HPDE6-E6E7 (cell line): ENCODE data around the gene SLC35G3.
"Not testable (repeated sequence)": the region's sequence is repeated elsewhere in the genome, so short reads cannot be mapped to it uniquely, and the experiment has no call there.

Source experiments
- DNase-seq: peaks from one replicate; pipeline ENCODE4 v3.0.0; 2011; ENCODE audit warnings: missing footprints; ENCODE audit errors: extremely low spot score

Gene SLC35G3

DNA sequence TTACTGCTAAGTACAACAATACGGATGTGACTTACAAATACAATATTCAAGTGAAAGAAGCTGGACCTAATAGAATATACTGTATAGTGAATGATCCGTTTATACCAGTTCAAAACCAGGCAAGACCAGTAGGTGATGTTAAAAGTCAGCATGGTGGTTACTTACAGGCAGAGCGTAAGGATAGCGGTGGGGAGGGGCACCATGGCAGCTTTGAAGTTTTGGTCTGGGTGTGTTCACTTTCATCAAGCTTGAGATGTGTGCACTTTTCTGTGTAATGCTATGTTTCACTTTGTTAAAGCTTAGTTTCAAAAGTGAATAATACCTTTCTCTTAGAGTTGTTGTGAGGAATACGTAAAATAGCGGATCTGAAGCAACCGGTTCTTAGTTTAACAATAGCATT, 16.5 kb upstream of the SLC35G3 start:
- no peak for DNase-seq

DNA sequence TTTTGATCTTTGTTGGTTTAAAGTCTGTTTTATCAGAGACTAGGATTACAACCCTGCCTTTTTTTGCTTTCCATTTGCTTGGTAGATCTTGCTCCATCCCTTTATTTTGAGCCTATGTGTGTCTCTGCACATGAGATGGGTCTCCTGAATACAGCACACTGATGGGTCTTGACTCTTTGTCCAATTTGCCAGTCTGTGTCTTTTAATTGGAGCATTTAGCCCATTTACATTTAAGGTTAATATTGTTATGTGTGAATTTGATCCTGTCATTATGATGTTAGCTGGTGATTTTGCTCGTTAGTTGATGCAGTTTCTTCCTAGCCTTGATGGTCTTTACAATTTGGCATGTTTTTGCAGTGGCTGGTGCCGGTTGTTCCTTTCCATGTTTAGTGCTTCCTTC, 8.4 kb upstream of the SLC35G3 start:
- DNase-seq: not testable (repeated sequence)

DNA sequence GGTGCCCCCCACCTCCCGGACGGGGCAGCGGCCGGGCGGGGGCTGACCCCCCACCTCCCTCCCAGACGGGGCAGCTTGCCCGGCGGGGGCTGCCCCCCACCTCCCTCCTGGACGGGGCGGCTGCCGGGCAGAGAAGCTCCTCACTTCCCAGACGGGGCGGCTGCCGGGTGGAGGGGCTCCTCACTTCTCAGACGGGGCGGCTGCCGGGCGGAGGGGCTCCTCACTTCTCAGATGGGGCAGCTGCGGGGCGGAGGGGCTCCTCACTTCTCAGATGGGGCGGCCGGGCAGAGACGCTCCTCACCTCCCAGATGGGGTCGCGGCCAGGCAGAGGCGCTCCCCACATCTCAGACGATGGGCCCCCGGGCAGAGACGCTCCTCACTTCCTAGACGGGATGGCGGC, 869 bp upstream of the SLC35G3 start:
- DNase-seq: not testable (repeated sequence)

DNA sequence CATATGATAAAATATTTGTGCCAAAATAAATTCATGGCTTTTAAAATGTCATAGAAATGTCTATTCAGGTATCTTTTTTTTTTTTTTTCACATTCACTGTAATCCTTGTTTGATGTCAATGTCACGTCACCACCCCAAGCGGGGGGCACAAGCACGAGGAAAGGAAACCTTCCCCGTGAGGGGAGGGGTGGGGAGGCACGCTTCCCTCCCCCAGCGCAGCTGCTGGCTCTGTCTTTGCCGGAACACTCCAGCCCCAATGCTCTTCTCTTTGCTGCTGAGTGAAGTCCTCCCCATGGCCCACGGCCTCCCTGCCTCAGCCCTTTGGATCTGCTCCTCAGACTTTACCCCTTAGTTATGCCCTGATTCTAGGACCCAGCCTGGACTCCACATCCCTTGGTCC, 1.5 kb downstream of the SLC35G3 start:
- DNase-seq: no peak

DNA sequence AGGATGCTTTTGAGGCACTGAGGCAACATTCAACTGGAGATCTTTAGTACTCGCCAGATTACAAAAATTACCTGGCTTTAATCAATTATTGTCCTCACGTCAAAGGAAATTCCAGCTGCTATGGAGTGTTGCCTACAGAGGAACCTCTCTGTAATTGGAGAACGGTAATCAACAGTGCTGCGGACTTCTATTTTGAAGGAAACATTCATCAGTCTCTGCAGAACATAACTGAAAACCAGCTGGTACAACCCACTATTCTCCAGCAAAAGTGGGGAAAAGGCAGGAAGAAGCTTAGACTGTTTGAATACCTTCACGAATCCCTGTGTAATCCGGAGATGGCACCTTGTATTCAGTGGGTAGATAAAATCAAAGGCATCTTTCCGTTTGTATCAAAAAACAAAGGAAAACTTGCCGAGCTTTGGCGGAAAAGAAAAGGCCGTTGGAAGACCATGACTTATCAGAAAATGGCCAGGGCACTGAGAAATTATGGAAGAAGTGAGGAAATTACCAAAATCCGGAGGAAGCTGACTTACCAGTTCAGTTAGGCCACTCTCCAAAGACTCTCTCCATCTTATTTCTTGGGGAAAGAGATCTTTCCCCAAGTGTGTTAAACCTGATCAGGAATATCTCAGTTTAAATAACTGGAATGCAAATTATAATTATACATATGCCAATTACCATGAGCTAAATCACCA, 3.0 kb downstream of the SLC35G3 start:
- no peak for DNase-seq

DNA sequence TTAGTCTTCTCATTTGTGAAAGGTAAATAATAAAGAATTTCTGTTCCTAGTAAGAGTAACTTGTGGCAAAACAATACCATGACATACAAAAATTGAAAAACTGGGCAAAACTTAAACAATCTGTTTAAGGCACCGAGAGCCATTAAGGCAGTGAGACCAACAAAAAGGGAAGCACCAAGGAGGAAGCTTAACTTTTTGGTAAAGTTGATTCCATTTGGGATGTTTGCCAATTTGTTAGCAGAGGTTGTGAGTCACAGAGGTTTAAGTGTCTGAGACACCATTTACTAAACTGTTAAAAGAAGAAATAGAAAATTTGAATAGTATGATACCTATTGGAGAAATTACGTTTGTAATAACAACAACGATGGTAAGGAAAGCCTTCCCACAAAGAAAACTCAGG, 4.9 kb downstream of the SLC35G3 start:
- DNase-seq: peak; percentile 49

DNA sequence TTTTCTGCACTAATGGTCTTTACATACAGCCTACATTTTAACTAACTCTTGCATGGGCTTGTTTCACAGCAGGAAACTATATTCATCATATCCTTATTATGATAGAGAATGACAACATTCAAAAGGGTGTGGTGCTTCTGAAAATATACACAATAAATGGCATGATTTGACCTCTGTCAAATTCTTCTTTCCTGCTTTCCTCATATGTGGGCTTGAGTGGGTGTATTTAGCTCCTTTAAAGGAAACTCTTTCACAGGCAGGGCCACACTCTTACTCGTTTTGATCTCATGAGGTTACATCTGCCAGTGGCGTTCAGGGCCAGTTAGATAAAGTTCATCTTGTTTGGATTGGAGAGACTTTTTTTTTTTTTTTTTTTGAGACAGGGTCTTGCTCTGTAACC, 6.1 kb downstream of the SLC35G3 start:
- DNase-seq: peak; percentile 42

DNA sequence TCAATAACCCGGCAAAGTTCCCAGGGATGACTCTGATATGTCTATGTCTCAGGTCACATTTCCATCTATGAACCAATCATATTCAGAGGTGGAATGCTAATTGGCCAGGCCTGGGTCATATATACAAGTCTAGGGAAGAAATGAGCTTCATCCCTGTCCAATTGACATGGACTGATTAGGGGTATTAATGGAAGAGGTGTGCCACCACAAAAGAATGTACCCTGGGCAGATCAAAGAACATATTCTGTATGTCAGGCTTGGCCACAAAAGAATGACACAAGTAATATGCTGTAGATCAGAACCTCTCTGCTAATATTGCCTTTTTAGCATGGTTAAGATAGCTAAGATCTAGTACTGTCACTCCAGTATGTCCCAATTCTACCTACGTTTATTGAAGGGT, 6.7 kb downstream of the SLC35G3 start:
- DNase-seq: no peak

DNA sequence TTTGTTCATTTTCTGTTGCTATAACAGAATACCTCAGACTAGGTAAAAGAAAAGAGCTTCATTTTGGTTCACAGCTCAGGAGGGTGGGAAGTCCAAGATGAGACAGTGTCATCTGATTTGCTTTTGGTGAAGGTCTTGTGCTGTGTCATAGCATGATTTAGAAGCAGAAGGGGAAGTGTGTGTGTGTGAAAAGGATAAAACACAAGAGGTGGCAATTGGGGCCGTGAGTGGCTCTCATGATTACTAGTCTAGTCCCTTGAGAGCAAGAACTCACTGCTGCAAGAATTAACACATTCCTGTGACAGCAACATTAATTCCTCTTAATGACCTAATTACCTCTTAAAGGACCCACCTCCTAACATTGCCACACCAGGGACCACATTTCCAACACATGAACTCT, 8.3 kb downstream of the SLC35G3 start:
- DNase-seq: no peak

DNA sequence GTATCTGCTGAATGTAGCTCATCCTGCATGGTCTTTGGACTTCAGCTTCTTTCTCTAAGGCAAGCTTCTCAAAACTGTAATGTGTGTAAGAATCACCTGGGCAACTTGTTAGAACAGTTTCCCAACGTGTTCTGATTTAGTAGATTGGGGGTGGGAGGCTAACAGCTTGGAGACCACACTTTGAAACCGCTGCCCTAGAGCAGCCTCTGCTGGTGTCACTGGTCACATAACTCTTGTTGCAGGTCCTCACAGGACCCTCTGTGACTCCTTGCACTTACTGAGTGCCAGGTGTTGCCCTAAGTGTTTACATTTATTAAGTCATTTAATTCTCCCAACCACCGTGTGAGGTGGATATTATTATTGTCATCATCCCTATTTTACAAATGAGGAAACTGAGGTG, 9.9 kb downstream of the SLC35G3 start:
- DNase-seq: no peak

DNA sequence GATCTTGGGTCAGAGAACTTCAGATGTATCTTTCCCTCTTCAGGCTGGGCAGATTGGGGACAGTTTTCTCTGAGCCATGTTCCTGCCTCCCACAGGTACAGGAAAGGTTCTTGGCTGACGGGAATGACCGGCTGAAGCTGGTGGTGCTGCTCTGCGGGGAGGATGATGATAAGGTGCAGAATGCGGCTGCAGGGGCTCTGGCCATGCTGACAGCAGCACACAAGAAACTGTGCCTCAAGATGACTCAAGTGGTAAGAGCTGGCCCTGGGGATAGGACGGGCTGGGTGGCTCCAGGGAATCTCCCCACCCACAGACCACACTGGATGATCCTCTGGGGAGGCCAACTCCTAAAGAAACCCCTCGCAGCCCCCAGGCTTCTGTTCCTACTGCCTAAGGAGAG, 10.9 kb downstream of the SLC35G3 start:
- no peak for DNase-seq

DNA sequence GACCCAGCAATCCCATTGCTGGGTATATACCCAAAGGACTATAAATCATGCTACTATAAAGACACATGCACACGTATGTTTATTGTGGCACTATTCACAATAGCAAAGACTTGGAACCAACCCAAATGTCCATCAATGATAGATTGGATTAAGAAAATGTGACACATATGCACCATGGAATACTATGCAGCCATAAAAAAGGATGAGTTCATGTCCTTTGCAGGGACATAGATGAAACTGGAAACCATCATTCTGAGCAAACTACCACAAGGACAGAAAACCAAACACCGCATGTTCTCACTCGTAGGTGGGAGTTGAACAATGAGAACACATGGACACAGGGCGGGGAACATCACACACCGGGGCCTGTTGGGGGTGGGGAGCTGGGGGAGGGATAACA, 14.8 kb downstream of the SLC35G3 start:
- not testable (repeated sequence) for DNase-seq

DNA sequence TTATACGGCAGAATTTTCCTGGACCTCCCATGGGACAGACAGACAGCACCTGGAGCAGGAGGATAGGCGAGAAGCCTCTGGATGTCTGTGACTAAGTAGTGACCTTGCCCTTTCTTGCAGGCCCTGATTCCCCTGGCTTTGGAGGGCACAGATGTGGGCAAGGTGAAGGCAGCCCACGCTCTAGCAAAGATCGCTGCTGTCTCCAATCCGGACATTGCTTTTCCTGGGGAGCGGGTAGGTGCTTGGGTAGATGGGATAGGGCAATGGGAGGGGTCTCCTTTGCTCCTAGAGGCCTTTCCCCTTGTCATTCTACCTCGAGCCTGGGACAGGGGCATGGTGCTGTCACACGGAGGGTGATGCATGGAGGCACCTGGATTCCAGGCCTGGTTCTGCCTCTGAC, 17.3 kb downstream of the SLC35G3 start:
- no peak for DNase-seq

DNA sequence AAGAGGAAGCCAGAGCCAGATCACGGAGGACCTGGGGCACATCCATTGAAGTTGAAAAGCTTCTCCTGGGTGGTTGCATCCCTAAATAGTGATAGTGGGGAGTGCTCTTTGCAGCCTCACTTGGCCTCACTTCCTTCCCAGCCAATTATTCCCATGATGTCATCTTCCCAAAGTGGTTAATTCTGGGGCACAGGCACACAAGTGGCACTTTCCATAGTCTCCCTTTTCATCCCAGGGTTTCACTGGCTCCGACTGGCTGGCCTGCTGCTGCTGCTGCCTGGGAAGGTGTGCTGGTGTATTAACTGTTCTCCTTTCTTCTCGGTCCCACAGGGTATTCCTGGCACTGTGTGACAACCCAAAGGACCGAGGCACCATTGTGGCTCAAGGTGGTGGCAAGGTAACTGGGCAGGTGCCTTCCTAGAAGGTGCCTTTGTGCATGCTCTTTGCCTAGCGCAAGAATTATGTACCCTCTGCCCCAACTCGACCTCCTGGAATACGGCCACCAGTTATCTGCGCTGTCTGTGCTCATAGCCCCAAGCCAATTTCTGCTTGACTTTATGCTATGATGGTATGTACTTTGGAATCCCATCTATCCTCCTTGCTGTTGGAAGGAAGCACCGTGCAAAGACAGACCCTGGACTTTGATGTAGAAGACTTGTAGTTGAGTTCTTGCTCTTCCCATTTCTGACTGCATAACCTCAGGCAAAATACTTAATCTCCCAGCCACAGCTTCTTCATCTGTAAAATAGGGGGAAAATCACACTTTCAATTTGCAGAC, 18.4 kb downstream of the SLC35G3 start:
- no peak for DNase-seq

DNA sequence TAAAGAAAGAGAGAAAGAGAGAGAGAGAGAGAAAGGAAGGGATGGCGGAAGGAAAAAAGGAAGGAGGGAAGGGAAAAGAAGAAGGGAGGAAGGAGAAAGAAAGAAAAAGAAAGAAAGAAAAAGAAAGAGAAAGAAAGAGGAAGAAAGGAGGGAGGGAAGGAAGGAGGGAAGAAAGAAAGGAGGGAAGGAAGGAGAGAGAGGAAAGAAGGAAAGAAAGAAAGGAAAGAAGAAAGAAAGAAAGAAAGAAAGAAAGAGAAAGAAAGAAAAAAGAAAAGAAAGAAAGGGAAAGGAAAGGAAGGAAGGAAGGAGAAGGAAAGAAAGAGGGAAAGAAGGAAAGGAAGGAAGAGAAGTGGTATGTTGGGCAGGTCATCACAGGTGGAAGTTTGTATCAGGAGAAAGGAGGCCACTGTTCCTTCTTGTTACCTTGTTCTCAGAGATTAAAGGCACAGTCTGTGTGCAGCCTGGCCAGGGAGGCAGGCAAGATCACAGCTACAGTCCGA, 19.3 kb downstream of the SLC35G3 start:
- no peak for DNase-seq

DNA sequence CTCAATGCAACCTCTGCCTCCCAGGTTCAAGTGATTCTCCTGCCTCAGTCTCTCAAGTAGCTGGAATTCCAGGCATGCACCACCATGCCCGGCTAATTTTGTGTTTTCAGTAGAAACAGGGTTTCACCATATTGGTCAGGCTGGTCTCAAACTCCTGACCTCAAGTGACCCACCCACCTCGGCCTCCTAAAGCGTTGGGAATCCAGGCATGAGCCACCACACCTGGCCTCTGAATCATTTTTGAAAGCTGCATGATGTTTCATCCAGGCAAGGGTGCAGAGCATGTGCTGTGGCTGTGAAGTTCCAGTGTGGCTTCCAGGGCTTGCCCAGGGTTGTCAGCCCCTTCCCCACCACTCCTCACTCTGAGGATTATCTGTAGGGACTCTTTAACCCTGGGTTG, 21.9 kb downstream of the SLC35G3 start:
- DNase-seq: not testable (repeated sequence)

DNA sequence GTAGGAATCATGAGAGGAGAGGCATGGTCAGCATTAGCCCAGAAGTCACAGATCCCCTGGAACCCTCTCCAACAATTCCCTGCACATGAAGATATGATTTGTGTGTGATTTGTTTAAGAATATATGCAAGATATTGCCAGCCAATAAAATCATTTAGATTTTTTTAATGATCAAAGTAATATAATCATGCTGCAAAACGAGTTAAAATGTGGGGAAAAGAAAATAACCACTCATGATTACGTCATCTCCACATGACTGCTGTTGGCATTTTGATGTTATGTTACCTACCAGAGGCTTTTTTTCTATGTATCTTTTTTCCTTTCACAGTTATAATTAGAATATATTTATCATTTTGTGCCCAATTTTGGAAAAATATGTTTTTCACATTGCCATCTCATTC, 22.4 kb downstream of the SLC35G3 start:
- no peak for DNase-seq

DNA sequence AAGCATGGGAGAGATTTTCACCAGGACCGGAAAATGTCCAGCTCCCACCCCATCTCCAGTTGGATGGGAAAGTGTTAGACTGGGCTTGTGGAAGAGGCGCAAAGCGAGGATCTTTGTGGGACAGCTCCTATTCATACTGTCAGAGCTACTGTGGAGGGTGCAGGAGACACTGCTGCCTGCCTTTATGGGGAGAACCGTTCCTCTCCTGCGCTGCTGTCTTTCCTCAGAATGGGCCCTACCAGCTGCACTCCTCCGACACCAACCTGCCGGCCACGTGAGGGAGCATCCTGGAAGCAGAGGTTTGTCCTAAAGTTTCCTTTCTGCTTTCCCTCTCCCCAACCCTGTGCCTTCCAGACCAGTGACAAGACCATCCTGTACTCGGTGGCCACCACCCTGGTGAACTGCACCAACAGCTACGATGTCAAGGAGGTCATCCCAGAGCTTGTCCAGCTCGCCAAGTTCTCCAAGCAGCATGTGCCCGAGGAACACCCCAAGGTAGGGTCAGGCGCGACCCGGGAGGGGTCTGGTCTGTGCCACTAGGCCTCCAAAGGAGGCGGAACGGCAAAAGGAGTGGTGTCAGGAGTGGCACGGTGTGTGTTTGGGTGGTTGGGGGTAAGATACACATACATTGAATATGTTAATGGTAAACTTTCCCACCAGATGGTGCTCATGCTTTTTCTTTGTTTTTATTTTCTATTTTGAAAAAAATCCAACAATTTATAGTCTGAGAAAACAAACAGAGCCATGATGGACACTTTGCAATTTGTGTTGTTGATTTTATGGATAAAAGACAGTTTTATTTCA, 23.0 kb downstream of the SLC35G3 start:
- DNase-seq: peak; percentile 49

DNA sequence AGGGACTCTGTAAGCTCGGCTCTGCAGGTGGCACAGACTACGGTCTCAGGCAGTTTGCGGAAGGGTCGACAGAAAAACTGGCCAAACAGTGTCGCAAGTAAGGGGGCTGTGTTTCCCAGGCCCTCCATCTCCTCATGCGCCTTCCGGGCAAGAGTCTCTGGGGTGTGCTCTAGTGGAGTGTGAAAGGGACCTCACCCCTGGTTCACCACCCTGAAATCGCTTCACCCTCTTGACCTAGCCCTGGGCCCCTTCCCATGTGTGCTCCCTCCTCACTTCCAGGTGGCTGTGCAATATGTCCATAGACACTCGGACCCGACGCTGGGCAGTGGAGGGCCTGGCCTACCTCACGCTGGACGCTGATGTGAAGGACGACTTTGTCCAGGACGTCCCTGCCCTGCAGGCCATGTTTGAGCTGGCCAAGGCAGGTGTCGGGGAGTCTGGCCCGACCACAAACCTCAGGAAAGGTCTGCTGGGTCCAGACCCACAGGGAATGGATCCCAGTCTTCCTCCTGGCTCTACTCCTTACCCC, 24.3 kb downstream of the SLC35G3 start:
- no peak for DNase-seq

DNA sequence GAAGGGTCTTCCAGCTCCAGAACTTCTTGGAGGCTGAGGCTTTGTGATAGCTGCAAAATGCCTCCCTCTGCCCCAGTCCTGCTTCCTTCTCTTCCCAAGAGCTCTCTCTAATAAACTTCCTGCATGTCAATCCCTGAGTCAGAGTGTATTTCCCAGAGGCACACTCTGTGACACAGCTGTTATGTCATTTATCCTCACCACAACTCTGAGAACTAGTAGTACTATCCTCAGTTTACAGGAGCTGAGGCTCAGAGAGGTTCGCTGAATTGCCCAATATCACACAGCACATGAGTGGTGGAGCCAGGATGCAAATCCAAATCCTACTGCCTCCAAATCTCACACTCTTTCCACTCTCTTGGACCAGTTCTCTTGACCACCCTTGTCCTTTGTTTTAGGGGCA, 26.5 kb downstream of the SLC35G3 start:
- DNase-seq: no peak

DNA sequence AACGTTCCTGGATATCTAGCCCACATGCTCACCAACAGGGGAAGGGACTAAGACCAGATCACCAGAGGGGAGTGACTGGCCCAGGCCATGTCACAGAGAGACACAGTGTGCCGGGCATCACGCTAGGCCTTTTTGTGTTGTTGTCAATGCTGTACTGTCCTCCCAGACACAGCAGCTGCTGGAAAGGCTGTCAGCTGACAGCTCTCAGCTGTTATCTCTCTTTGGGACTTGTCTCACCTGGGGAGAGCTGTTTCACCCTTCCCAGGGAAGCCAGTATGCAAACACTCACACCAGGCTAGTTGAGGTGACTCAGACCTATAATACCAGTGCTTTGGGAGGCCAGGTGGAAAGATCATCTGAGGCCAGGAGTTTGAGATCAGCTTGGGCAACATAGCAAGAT, 27.1 kb downstream of the SLC35G3 start:
- DNase-seq: no peak

DNA sequence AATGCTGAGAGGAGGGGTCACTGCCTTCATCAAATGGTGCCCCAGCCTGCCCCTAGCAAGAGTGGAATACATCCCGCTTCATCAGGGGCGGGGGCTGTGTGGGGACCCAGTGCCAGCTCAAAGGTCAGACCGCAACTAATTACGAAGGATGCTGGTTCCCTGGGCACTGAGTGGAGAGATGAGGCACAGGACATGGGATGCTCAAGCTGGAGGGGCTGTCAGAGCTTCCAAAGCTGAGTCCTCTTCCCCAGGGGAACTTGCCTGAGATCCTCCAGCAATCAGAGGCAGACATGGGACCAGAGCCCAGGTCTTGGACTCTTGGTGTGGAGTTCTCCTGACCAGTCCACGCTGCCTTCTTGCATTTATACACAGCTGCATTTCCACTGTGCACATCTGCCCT, 27.7 kb downstream of the SLC35G3 start:
- no peak for DNase-seq
